ENCODE results near the gene HIPK1. TPM values are rescaled to one million over a fixed set of nuclear protein-coding genes. Genes with fewer than 3 reads are reported as not detected.
A peak's percentile ranks its signal among the peaks of the same experiment; 100 is the strongest.
"Not testable (repeated sequence)": the region's sequence is repeated elsewhere in the genome, so short reads cannot be mapped to it uniquely, and the experiment has no call there.

The HIPK1 gene
- total RNA-seq, 4 donors from 2014 or later: 42.3 to 63.4 (median 53.0) TPM

DNA sequence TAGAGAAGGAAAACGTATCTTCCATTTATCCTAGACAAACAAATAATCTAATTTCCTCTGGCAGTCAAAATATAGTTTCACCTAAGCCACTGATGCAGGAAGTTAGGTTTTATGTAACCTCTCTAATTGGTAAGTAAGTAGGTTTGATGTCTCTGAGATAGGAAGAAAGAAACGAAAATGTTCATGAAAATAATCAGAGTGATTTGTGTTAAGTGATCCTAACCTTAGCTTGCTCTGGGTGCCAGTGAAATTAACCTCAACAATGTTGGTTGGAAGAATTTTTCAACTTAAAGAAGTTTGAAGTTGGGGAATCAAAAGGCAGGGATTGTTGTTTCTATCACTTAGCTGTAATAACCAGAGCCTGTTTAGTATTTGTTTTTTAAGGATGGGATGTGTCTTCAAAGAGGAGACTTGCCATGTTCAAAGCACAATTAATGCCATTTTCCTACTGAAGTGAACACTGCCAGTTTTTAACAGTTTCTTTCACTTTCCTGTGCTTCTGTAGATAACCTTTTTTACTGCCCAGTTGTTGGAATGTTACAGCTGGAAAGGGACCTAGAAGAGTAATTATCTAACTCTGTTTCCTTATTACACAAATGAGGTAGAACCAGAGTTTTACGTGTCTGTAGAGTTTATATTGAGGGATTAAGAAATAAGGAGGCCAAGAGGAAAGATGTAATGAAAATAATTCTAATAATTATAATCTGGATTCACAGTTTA is 18.4 kb downstream of the HIPK1 start:
- TF ChIP-seq POLR2A (IDR thresholded peaks at IDR 0.05): no peak
- TF ChIP-seq, protein P1, sequence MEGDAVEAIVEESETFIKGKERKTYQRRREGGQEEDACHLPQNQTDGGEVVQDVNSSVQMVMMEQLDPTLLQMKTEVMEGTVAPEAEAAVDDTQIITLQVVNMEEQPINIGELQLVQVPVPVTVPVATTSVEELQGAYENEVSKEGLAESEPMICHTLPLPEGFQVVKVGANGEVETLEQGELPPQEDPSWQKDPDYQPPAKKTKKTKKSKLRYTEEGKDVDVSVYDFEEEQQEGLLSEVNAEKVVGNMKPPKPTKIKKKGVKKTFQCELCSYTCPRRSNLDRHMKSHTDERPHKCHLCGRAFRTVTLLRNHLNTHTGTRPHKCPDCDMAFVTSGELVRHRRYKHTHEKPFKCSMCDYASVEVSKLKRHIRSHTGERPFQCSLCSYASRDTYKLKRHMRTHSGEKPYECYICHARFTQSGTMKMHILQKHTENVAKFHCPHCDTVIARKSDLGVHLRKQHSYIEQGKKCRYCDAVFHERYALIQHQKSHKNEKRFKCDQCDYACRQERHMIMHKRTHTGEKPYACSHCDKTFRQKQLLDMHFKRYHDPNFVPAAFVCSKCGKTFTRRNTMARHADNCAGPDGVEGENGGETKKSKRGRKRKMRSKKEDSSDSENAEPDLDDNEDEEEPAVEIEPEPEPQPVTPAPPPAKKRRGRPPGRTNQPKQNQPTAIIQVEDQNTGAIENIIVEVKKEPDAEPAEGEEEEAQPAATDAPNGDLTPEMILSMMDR (IDR thresholded peaks at IDR 0.05): no peak
- TF ChIP-seq EP300 (IDR thresholded peaks at IDR 0.05): no peak
- peak overlapping the region in 3 of 4 donors; percentile 43 to 64 (median 58) for H3K27ac ChIP-seq
- WGBS, 2 donors: 19% methylated on average over 3 of the region's 3 CpGs
- H3K4me1 ChIP-seq: peaks cover 0 to 60% (median 24%) of the 10 kb centered on the region in 4 donors
- no peak overlapping the region for H3K4me3 ChIP-seq
- DNase-seq (ENCODE audit: low spot score in 2 of 2): no peak
- H3K27me3 ChIP-seq: no peaks in the 10 kb centered on the region
- no peaks in the 10 kb centered on the region for H3K9me3 ChIP-seq
- H3K36me3 ChIP-seq: peaks cover 0 to 28% (median 0%) of the 10 kb centered on the region in 3 donors

DNA sequence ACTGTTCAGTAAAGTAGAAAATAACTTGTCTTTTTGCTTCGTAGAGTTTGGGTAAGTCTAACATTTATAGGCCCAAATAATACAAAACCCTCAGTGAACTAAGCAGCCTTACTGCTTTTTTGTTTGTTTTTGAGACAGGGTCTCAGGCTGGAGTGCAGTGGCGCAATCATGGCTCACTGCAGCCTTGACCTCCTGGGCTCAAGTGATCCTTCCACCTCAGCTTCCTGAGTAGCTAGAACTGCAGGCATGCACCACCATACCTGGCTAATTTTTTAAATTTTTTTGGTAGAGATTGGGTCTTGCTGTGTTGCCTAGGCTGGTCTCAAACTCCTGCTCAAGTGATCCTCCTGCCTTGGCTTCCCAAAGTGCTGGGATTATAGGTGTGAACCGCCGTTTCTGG is 19.0 kb downstream of the HIPK1 start:
- peak overlapping the region in 2 of 4 donors; percentile 58 to 64 for H3K27ac ChIP-seq
- DNase-seq (ENCODE audit: low spot score in 2 of 2); H3K9me3 ChIP-seq; H3K4me3 ChIP-seq; H3K27me3 ChIP-seq: not testable (repeated sequence)
- WGBS, 2 donors: 71 to 79% methylated on average over 4 of the region's 4 CpGs
- H3K36me3 ChIP-seq: peaks cover 0 to 22% (median 0%) of the 10 kb centered on the region in 3 donors
- H3K4me1 ChIP-seq: peaks cover 0 to 59% (median 25%) of the 10 kb centered on the region in 4 donors

DNA sequence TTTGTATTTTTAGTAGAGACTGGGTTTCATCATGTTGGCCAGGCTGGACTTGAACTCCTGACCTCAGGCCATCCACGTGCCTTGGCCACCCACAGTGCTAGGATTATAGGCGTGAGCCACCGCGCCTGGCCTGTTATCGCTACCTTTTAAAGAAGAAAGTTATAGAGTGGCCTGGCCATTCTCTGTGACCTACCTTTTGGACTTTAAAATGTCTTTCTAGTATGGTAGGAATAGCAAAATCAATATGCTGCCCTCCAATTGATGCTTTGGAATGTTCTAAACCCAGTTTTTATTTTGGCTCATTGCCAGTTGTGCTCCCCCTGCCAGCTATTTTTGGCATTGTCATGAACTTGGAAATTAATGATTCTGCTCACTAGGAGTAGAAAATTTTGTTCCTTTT is 19.9 kb downstream of the HIPK1 start:
- H3K4me1 ChIP-seq: peaks cover 0 to 57% (median 25%) of the 10 kb centered on the region in 4 donors
- H3K9me3 ChIP-seq: no peaks in the 10 kb centered on the region
- 59 to 69% methylated on average over 5 of the region's 5 CpGs for WGBS, 2 donors
- no peak overlapping the region for H3K4me3 ChIP-seq
- H3K27ac ChIP-seq: peak overlapping the region in 1 of 4 donors; percentile 64
- TF ChIP-seq POLR2A (IDR thresholded peaks at IDR 0.05): no peak
- TF ChIP-seq, protein P1 (IDR thresholded peaks at IDR 0.05): peak in 4 of 5 experiments; percentile 11 to 40 (median 22)
- peak in 1 of 2 donors; percentile 32 for TF ChIP-seq EP300 (IDR thresholded peaks at IDR 0.05)
- no peaks in the 10 kb centered on the region for H3K27me3 ChIP-seq
- peaks cover 0 to 14% (median 0%) of the 10 kb centered on the region in 3 donors for H3K36me3 ChIP-seq
- peak in 1 of 2 donors; percentile 34 for DNase-seq (ENCODE audit: low spot score in 2 of 2)

DNA sequence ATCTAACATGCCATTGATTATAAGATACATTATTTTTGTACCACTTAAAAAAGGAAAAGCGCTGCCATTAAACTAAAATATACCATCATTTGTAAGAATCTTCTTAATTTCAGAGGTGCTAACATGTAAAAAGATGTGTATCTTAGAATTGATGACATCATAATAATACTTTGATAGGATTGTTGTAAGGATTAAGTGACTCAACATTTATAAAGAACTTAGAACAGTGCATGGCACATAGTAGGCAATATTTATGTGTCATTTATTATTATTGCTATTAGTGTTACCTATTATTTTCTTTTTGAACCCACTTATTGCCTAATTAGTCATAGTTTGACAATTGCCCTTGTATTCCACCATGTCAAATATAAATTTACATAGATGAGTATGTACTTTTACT is 21.8 kb downstream of the HIPK1 start:
- TF ChIP-seq, protein P1 (IDR thresholded peaks at IDR 0.05): no peak
- TF ChIP-seq POLR2A (IDR thresholded peaks at IDR 0.05) (no peak), EP300 (IDR thresholded peaks at IDR 0.05) (no peak)
- no peaks in the 10 kb centered on the region for H3K9me3 ChIP-seq
- H3K27ac ChIP-seq: no peak overlapping the region
- no peak overlapping the region for H3K4me3 ChIP-seq
- no peaks in the 10 kb centered on the region for H3K27me3 ChIP-seq
- WGBS, 2 donors: 96 to 100% methylated on average over 1 of the region's 1 CpG
- H3K36me3 ChIP-seq: peaks cover 0 to 11% (median 0%) of the 10 kb centered on the region in 3 donors
- H3K4me1 ChIP-seq: peaks cover 0 to 56% (median 25%) of the 10 kb centered on the region in 4 donors
- DNase-seq (ENCODE audit: low spot score in 2 of 2): no peak

DNA sequence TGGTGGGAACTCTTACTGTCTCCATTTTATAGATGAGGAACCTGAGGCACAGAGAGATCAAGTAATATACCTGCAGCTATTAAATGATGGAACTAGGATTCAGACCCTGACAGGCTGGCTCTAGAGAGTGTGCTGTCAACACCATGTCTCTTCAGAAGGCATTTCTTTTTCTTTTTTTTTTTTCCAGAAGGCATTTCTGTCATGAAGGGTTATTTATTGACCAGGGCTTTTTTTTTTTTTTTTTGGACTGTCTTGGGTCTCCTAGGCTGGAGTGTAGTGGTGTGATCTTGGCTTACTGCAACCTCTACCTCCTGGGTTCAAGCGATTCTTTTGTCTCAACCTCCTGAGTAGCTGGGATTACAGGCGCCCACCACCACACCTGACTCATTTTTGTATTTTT is 22.6 kb downstream of the HIPK1 start:
- no peak overlapping the region for H3K4me3 ChIP-seq
- WGBS, 2 donors: 98 to 100% methylated on average over 2 of the region's 2 CpGs
- H3K4me1 ChIP-seq: peaks cover 0 to 48% (median 22%) of the 10 kb centered on the region in 4 donors
- H3K9me3 ChIP-seq: no peaks in the 10 kb centered on the region
- no peaks in the 10 kb centered on the region for H3K27me3 ChIP-seq
- no peak for DNase-seq (ENCODE audit: low spot score in 2 of 2)
- H3K36me3 ChIP-seq: peaks cover 0 to 18% (median 0%) of the 10 kb centered on the region in 3 donors
- H3K27ac ChIP-seq: no peak overlapping the region
- TF ChIP-seq, protein P1 (IDR thresholded peaks at IDR 0.05): no peak
- no peak for TF ChIP-seq EP300 (IDR thresholded peaks at IDR 0.05)
- no peak for TF ChIP-seq POLR2A (IDR thresholded peaks at IDR 0.05)
